RWPE1 (cell line): ENCODE results near the gene VENTX.
A peak's percentile ranks its signal among the peaks of the same experiment; 100 is the strongest.

Experiments
- CTCF ChIA-PET: fragments of 350-600 bp; sonication (Branson Sonifier 250); formaldehyde crosslinking; extraction: SDS; loops from one replicate; lab custom pipeline; 2021; lab: Yijun Ruan, JAX
- POLR2A ChIA-PET: fragments of 400-600 bp; formaldehyde crosslinking; extraction: SDS; loops from one replicate; lab custom pipeline; 2020; ENCODE audit warnings: antibody characterized with exemption; ENCODE audit not compliant: low non-redundant PET; lab: Yijun Ruan, JAX
- DNase-seq: peaks from one replicate; pipeline ENCODE4 v3.0.0; 2012; ENCODE audit warnings: low spot score
- H3K27ac ChIP-seq: fragments of 450-650 bp; 2 replicates; pipeline ENCODE4 v1.5.1; 2017
- CTCF ChIP-seq: fragments of 450-650 bp; conservative IDR thresholded peaks from 2 replicates; pipeline ENCODE4 v1.5.1; 2017; ENCODE audit warnings: low read depth, mild to moderate bottlenecking

Gene VENTX

GRCh38 chr10:133258818-133259601 lies 21.4 kb downstream of the VENTX start:
- DNase-seq: peak; percentile 95
- peak overlapping the region; percentile 93 for H3K27ac ChIP-seq
- TF ChIP-seq CTCF: no peak
- ChIA-PET POLR2A (interaction anchor here (1.0 kb wide), 2 partner anchors 14 to 34 kb away, joined by 3 to 5 read pairs; no protein-coding TSS in a partner anchor), CTCF (interaction anchor here (1.4 to 1.5 kb wide), 2 partner anchors 16 to 20 kb away, joined by 5 to 6 read pairs; no protein-coding TSS in a partner anchor)

GRCh38 chr10:133259602-133259989 lies 21.9 kb downstream of the VENTX start:
- H3K27ac ChIP-seq: peak overlapping the region; percentile 93
- TF ChIP-seq CTCF: no peak
- DNase-seq: no peak
- POLR2A ChIA-PET: interaction anchor here (1.0 kb wide), 1 partner anchor 34 kb away, joined by 5 read pairs; no protein-coding TSS in a partner anchor
- CTCF ChIA-PET: no interaction called here

- no peak for TF ChIP-seq CTCF
- POLR2A ChIA-PET: interaction anchor here (1.0 to 1.6 kb wide), 2 partner anchors 14 to 17 kb away, joined by 5 read pairs; no protein-coding TSS in a partner anchor
- CTCF ChIA-PET: interaction anchor here (0.5 kb wide), 1 partner anchor 117 kb away, joined by 3 read pairs; no protein-coding TSS in a partner anchor
- DNase-seq: peak; percentile 63
- peak overlapping the region; percentile 89 for H3K27ac ChIP-seq
Measured at GRCh38 chr10:133260895-133261725, 23.5 kb downstream of the VENTX start.

GRCh38 chr10:133261726-133262325 lies 24.2 kb downstream of the VENTX start:
- H3K27ac ChIP-seq: peak overlapping the region; percentile 89
- peak; percentile 90 for DNase-seq
- no peak for TF ChIP-seq CTCF
- CTCF ChIA-PET: interaction anchor here (0.5 to 0.9 kb wide), 2 partner anchors 118 kb away, joined by 3 to 5 read pairs; no protein-coding TSS in a partner anchor
- POLR2A ChIA-PET: interaction anchor here (1.0 to 1.6 kb wide), 2 partner anchors 13 to 16 kb away, joined by 5 read pairs; no protein-coding TSS in a partner anchor

GRCh38 chr10:133262696-133263095 lies 25.0 kb downstream of the VENTX start:
- ChIA-PET CTCF (interaction anchor here (0.7 to 0.9 kb wide), 2 partner anchors 15 to 119 kb away, joined by 3 to 5 read pairs; no protein-coding TSS in a partner anchor), POLR2A (no interaction called here)
- DNase-seq: peak; percentile 64
- TF ChIP-seq CTCF: no peak
- peak overlapping the region; percentile 89 for H3K27ac ChIP-seq
